HepG2 (cell line): ENCODE data around the gene RPL34. TPM values are rescaled to one million over a fixed set of nuclear protein-coding genes. Genes with fewer than 3 reads are reported as not detected.

Experiments used
- ATAC-seq: fragments of 200-7000 bp; cut with Tn5 transposase; 3 replicates; pipeline ENCODE4 v1.9.1; 2020; ENCODE audit warnings: mild to moderate bottlenecking, moderate library complexity
- BruUV-seq: library from RNA; stranded (reverse); fragments of 400-500 nt; replicated peaks from 2 replicates; lab custom pipeline; 2021; lab: Mats Ljungman, UMichigan
- CTCF ChIA-PET: fragments of 300-600 bp; formaldehyde crosslinking; extraction: SDS; loops from one replicate; lab custom pipeline; 2021; ENCODE audit warnings: low total read pairs, inconsistent platforms, low intra/inter-chr PET ratio; lab: Yijun Ruan, JAX
- POLR2A ChIA-PET: fragments of 350-600 bp; sonication (Branson Sonifier 250); formaldehyde crosslinking; loops from one replicate; lab custom pipeline; 2020; ENCODE audit warnings: antibody characterized with exemption, inconsistent platforms; lab: Yijun Ruan, JAX
- DNase-seq: peaks from one replicate; pipeline ENCODE4 v3.0.0-alpha.2; 2015; ENCODE audit warnings: low spot score
- FAIRE-seq: peaks from 3 replicates; lab custom pipeline; 2011; peaks lifted over from hg19 to GRCh38; lab: Jason Lieb, UNC
- H2AFZ ChIP-seq: one replicate; pipeline ENCODE4 v1.6.1; 2011; ENCODE audit warnings: low read length, inconsistent platforms
- H3K27ac ChIP-seq: fragments of 300-600 bp; 3 replicates; pipeline ENCODE4 v1.8.0; 2011; ENCODE audit warnings: mixed run types, mild to moderate bottlenecking, mixed read lengths, low read length, inconsistent platforms; ENCODE audit not compliant: insufficient read depth; ENCODE audit errors: extremely low read length
- H3K27me3 ChIP-seq, 2 experiments: fragments of 200-600 bp in 1 of 2; 2 replicates in 1 of 2; 3 replicates in 1 of 2; pipeline versions ENCODE4 v1.6.0 to v1.8.0; 2011; ENCODE audit warnings: low read length in 2 of 2, mild to moderate bottlenecking in 2 of 2, moderate library complexity in 2 of 2, inconsistent platforms in 1 of 2; ENCODE audit not compliant: insufficient read depth in 2 of 2, control insufficient read depth in 1 of 2
- H3K36me3 ChIP-seq, 2 experiments: fragments of 200-600 bp in 1 of 2; replicated peaks in 1 of 2; 2 replicates in 1 of 2; 3 replicates in 1 of 2; pipeline versions ENCODE4 v1.5.1 to v1.8.0; 2011; ENCODE audit warnings: low read length in 2 of 2, inconsistent platforms in 1 of 2; ENCODE audit not compliant: insufficient read depth in 2 of 2, control insufficient read depth in 1 of 2
- H3K4me1 ChIP-seq: 2 replicates; pipeline ENCODE4 v1.5.1; 2012; ENCODE audit warnings: low read length, inconsistent platforms; ENCODE audit not compliant: insufficient read depth
- H3K4me2 ChIP-seq: 2 replicates; pipeline ENCODE4 v1.6.0; 2011; ENCODE audit warnings: low read depth, low read length, inconsistent platforms
- H3K4me3 ChIP-seq, 3 experiments: fragments of 200-600 bp in 1 of 3; sonication (generic), shearing (Covaris generic) in 1 of 3; replicated peaks in 1 of 3; 2 replicates each; pipeline ENCODE4 v1.5.1; 2011 to 2016; ENCODE audit warnings: low read length in 3 of 3, inconsistent platforms in 2 of 3, low read depth in 2 of 3, mild to moderate bottlenecking in 2 of 3, control low read depth in 1 of 3, mixed read lengths in 1 of 3; ENCODE audit not compliant: insufficient read depth in 1 of 3
- H3K79me2 ChIP-seq: one replicate; pipeline ENCODE4 v1.6.1; 2011; ENCODE audit warnings: low read length, inconsistent platforms; ENCODE audit not compliant: insufficient read depth
- H3K9ac ChIP-seq: 2 replicates; pipeline ENCODE4 v1.6.0; 2011; ENCODE audit warnings: mild to moderate bottlenecking, low read depth, low read length, inconsistent platforms; ENCODE audit not compliant: insufficient read depth
- H3K9me3 ChIP-seq: 2 replicates; pipeline ENCODE4 v1.5.1; 2012; ENCODE audit warnings: mild to moderate bottlenecking, low read length
- H4K20me1 ChIP-seq: 2 replicates; pipeline ENCODE4 v1.6.0; 2011; ENCODE audit warnings: inconsistent platforms, mild to moderate bottlenecking, low read length, moderate library complexity; ENCODE audit not compliant: insufficient read depth
- CBX1 ChIP-seq: IDR thresholded peaks from one replicate; pipeline ENCODE4 v1.6.1; 2016; ENCODE audit warnings: antibody characterized with exemption, low read depth
- HNRNPH1 ChIP-seq: fragments of 200-400 bp; formaldehyde crosslinking; optimal IDR thresholded peaks from 2 replicates; pipeline ENCODE3; 2017; ENCODE audit warnings: mild to moderate bottlenecking, low read depth, low read length
- MTERF4 ChIP-seq: sonication (generic); formaldehyde crosslinking; IDR thresholded peaks from 2 replicates; pipeline ENCODE4 v1.8.0; 2023; ENCODE audit warnings: mild to moderate bottlenecking, missing genetic modification reagents
- POLR2A ChIP-seq, 2 experiments: IDR thresholded peaks; 2 replicates each; pipeline ENCODE4 v1.6.1; 2011; ENCODE audit warnings: low read depth in 2 of 2, low read length in 2 of 2, mild to moderate bottlenecking in 1 of 2, moderate library complexity in 1 of 2; ENCODE audit not compliant: insufficient read depth in 1 of 2
- SALL1 ChIP-seq: sonication (generic); formaldehyde crosslinking; IDR thresholded peaks from 2 replicates; pipeline ENCODE4 v1.8.0; 2022; ENCODE audit warnings: mild to moderate bottlenecking, missing genetic modification reagents
- SAP130 ChIP-seq: IDR thresholded peaks from 2 replicates; pipeline ENCODE4 v1.6.1; 2016; ENCODE audit warnings: low read depth
- SMYD3 ChIP-seq: sonication (generic); formaldehyde crosslinking; IDR thresholded peaks from 2 replicates; pipeline ENCODE4 v1.8.1; 2023; ENCODE audit warnings: mild to moderate bottlenecking, missing genetic modification reagents
- U2AF1 ChIP-seq: fragments of 200-400 bp; formaldehyde crosslinking; optimal IDR thresholded peaks from 2 replicates; pipeline ENCODE3; 2017; ENCODE audit warnings: mild to moderate bottlenecking, low read depth, low read length
- ZNF124 ChIP-seq: sonication (generic); formaldehyde crosslinking; IDR thresholded peaks from 2 replicates; pipeline ENCODE4 v1.4.0; 2020; ENCODE audit warnings: missing genetic modification reagents
- ZNF567 ChIP-seq: sonication (generic); formaldehyde crosslinking; IDR thresholded peaks from 2 replicates; pipeline ENCODE4 v1.8.1; 2023; ENCODE audit warnings: mild to moderate bottlenecking, missing genetic modification reagents, borderline replicate concordance
- ZNF747 ChIP-seq: sonication (generic); formaldehyde crosslinking; IDR thresholded peaks from 2 replicates; pipeline ENCODE4 v1.8.1; 2023; ENCODE audit warnings: missing genetic modification reagents, mild to moderate bottlenecking, borderline replicate concordance
- WGBS: methylation state at CpG from one replicate; pipeline ENCODE4 v1.1.6; 2017; ENCODE audit warnings: low lambda C conversion rate; 5-methylcytosine and 5-hydroxymethylcytosine counted together
- in situ Hi-C: cut with HindIII; loops from 2 replicates; pipeline ENCODE4 v1.10.0; 2017; ENCODE audit warnings: low pct_unique_long_range_greater_than_20kb; ENCODE audit not compliant: extremely low pct_ligation_motif_present
- intact Hi-C: fragments of 100-400 bp; cut with micrococcal nuclease; formaldehyde crosslinking; loops from one replicate; pipeline ENCODE4 v1.10.0; 2022; ENCODE audit not compliant: unreplicated experiment
- polyA plus RNA-seq, 8 experiments: library from polyadenylated mRNA; depleted of rRNA in 3 of 8; stranded (reverse) in 7 of 8; unstranded in 1 of 8; fragments of >200 nt; fragmentation: Illumina TruSeq in 4 of 8; extraction: Trizol in 4 of 8; gene quantifications; 2 replicates each; pipeline versions ENCODE4 v1.2.1 to v1.2.3, GENCODE V29; 2011 to 2016; ENCODE audit warnings: low read depth in 4 of 8, missing spikeins in 1 of 8, mixed read lengths in 1 of 8; ENCODE audit not compliant: insufficient read depth in 1 of 8
- total RNA-seq, 5 experiments: library from RNA; depleted of rRNA; stranded (reverse); fragments of >200 nt; fragmentation: Illumina TruSeq; extraction: Trizol; gene quantifications; 2 replicates each; pipeline ENCODE4 v1.2.3, GENCODE V29; 2016; ENCODE audit warnings: low read depth in 1 of 5
- TF ChIP-seq, protein P1 (sequence below), 2 experiments: sonication (generic) in 1 of 2; formaldehyde crosslinking in 1 of 2; IDR thresholded peaks; 2 replicates each; pipeline versions ENCODE4 v1.6.1 to v1.9.0; 2014 to 2022; ENCODE audit warnings: antibody characterized with exemption in 1 of 2, borderline replicate concordance in 1 of 2, inconsistent platforms in 1 of 2, low read depth in 1 of 2, missing genetic modification reagents in 1 of 2
- TF ChIP-seq, protein P2 (sequence below): sonication (generic); formaldehyde crosslinking; IDR thresholded peaks from 2 replicates; pipeline ENCODE4 v1.5.0; 2020; ENCODE audit warnings: mild to moderate bottlenecking, missing genetic modification reagents
- TF ChIP-seq, protein P3 (sequence below): sonication (generic); formaldehyde crosslinking; IDR thresholded peaks from 2 replicates; pipeline ENCODE4 v1.9.0; 2021; ENCODE audit warnings: missing genetic modification reagents, borderline replicate concordance

Gene RPL34
- total and polyA plus RNA-seq, 2 of the 13 experiments (the other 11 are each of a cell fraction or from before 2014, with no cell fraction given): 2,235 to 3,985 TPM

DNA sequence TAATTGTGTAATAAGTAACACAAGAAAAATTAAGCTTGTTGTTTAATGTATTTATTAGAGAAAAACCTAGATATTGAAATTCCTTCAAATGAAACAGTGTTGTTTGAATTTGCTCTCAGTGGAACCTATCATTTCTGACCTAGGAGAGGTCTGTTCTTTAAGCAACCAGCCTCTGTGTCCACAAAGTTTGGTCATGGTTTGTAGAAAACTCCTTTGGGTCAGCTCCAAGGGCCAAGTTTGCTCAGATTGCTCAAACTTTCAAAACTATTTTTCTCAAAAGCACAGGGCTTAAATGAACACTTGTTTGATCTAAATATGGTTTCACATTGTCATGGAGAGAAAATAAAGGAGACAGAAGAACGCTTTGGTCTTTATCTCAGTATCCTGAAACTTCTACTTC, 29.6 kb upstream of the RPL34 start (continued):
- no peak for TF ChIP-seq MTERF4 (CRISPR knock-in tag)
- TF ChIP-seq ZNF124: no peak
- no peak for TF ChIP-seq SALL1 (CRISPR knock-in tag)
- no peak for TF ChIP-seq SMYD3 (CRISPR knock-in tag)
- TF ChIP-seq POLR2A (IDR thresholded peaks at IDR 0.05; ENCODE audit: insufficient read depth in 1 of 2, low read depth in 2 of 2, low read length in 2 of 2): no peak
- TF ChIP-seq ZNF747 (CRISPR knock-in tag): no peak

GRCh38 chr4:108592674-108592986, 27.7 kb upstream of the RPL34 start:
- H3K4me1 ChIP-seq: peaks cover 28% of the 10 kb centered on the region
- H3K4me3 ChIP-seq: no peak overlapping the region
- DNase-seq (peak; percentile 72), ATAC-seq (peak; percentile 74), FAIRE-seq (no peak)
- H2AFZ ChIP-seq: no peak overlapping the region
- intact Hi-C loops (no loop called here), in situ Hi-C loops (no loop called here)
- no peaks in the 10 kb centered on the region for H4K20me1 ChIP-seq
- no peaks in the 10 kb centered on the region for H3K79me2 ChIP-seq
- H3K36me3 ChIP-seq: no peaks in the 10 kb centered on the region
- H3K9ac ChIP-seq: no peak overlapping the region
- 2% methylated on average over 2 of the region's 2 CpGs for WGBS
- BruUV-seq: no TSS peak
- no peaks in the 10 kb centered on the region for H3K9me3 ChIP-seq
- POLR2A ChIA-PET: interaction anchor here (1.2 kb wide), 1 partner anchor 27 kb away, joined by 6 read pairs; the partner anchor contains the start of gene RPL34
- no peak overlapping the region for H3K4me2 ChIP-seq
- CTCF ChIA-PET: no interaction called here
- H3K27me3 ChIP-seq: no peaks in the 10 kb centered on the region; a peak in 1 of 5 replicates
- no peak overlapping the region for H3K27ac ChIP-seq
- TF ChIP-seq, protein P1, sequence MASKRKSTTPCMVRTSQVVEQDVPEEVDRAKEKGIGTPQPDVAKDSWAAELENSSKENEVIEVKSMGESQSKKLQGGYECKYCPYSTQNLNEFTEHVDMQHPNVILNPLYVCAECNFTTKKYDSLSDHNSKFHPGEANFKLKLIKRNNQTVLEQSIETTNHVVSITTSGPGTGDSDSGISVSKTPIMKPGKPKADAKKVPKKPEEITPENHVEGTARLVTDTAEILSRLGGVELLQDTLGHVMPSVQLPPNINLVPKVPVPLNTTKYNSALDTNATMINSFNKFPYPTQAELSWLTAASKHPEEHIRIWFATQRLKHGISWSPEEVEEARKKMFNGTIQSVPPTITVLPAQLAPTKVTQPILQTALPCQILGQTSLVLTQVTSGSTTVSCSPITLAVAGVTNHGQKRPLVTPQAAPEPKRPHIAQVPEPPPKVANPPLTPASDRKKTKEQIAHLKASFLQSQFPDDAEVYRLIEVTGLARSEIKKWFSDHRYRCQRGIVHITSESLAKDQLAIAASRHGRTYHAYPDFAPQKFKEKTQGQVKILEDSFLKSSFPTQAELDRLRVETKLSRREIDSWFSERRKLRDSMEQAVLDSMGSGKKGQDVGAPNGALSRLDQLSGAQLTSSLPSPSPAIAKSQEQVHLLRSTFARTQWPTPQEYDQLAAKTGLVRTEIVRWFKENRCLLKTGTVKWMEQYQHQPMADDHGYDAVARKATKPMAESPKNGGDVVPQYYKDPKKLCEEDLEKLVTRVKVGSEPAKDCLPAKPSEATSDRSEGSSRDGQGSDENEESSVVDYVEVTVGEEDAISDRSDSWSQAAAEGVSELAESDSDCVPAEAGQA (IDR thresholded peaks at IDR 0.05; ENCODE audit: low read depth): no peak
- TF ChIP-seq, protein P1 (CRISPR knock-in tag; IDR thresholded peaks at IDR 0.05; ENCODE audit: borderline replicate concordance): no peak
- TF ChIP-seq, protein P2, sequence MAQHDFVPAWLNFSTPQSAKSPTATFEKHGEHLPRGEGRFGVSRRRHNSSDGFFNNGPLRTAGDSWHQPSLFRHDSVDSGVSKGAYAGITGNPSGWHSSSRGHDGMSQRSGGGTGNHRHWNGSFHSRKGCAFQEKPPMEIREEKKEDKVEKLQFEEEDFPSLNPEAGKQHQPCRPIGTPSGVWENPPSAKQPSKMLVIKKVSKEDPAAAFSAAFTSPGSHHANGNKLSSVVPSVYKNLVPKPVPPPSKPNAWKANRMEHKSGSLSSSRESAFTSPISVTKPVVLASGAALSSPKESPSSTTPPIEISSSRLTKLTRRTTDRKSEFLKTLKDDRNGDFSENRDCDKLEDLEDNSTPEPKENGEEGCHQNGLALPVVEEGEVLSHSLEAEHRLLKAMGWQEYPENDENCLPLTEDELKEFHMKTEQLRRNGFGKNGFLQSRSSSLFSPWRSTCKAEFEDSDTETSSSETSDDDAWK: no peak
- no peak for TF ChIP-seq ZNF567 (CRISPR knock-in tag)
- peak; percentile 17; the same call in 1 of the 2 replicates for TF ChIP-seq SAP130 (CRISPR knock-in tag)
- TF ChIP-seq U2AF1: no peak
- no peak for TF ChIP-seq HNRNPH1
- TF ChIP-seq, protein P3, sequence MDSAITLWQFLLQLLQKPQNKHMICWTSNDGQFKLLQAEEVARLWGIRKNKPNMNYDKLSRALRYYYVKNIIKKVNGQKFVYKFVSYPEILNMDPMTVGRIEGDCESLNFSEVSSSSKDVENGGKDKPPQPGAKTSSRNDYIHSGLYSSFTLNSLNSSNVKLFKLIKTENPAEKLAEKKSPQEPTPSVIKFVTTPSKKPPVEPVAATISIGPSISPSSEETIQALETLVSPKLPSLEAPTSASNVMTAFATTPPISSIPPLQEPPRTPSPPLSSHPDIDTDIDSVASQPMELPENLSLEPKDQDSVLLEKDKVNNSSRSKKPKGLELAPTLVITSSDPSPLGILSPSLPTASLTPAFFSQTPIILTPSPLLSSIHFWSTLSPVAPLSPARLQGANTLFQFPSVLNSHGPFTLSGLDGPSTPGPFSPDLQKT: no peak
- TF ChIP-seq CBX1: no peak
